ENCODE data around the gene HSPA6.
"Not testable (repeated sequence)": the region's sequence is repeated elsewhere in the genome, so short reads cannot be mapped to it uniquely, and the experiment has no call there.

DNA sequence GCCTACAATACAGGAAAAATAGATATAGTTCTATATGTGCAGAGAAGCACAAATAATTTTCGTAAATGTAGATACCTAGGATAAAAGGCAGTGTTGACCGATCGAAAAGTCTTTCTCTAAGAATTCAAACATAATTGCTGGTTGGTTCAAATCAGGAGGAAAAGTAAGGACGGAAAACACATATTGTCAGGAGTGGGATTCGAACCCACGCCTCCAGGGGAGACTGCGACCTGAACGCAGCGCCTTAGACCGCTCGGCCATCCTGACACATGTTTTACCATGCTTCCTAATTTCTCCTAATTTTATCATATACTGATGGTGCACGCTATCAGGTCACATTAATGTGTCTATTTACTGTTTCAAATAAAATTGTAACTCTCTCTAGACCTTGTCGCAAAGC, 5.8 kb downstream of the HSPA6 start:
- TF ChIP-seq POLR2AphosphoS5 (IDR thresholded peaks at IDR 0.05; ENCODE audit: low read depth, low read length); CTCF (IDR thresholded peaks at IDR 0.05); REST (IDR thresholded peaks at IDR 0.05; ENCODE audit: insufficient read depth in 1 of 2, low read depth in 2 of 2, low read length in 1 of 2); TCF7L2 (IDR thresholded peaks at IDR 0.05; ENCODE audit: low read depth, low read length): not testable (repeated sequence)

Measured in Panc1 (cell line).